Progenitor cell of endocrine pancreas (in vitro differentiated cells): ENCODE measurements around the gene NCCRP1. TPM values are rescaled to one million over a fixed set of nuclear protein-coding genes. Genes with fewer than 3 reads are reported as not detected.

Experiments
- DNase-seq: peaks from one replicate; pipeline ENCODE4 v3.0.0; 2021; ENCODE audit warnings: low spot score; ENCODE audit not compliant: unreplicated experiment
- H3K27ac Mint-ChIP-seq: 2 replicates; pipeline ENCODE4 v1.8.0; 2021; ENCODE audit warnings: mild to moderate bottlenecking, moderate library complexity, mixed read lengths
- H3K27me3 Mint-ChIP-seq: 2 replicates; pipeline ENCODE4 v1.8.0; 2021; ENCODE audit warnings: mixed read lengths
- H3K36me3 Mint-ChIP-seq: 2 replicates; pipeline ENCODE4 v1.8.0; 2022; ENCODE audit warnings: mixed read lengths; ENCODE audit not compliant: insufficient read depth
- H3K4me1 Mint-ChIP-seq: 2 replicates; pipeline ENCODE4 v1.8.0; 2021; ENCODE audit warnings: low read depth, mixed read lengths
- H3K4me3 Mint-ChIP-seq: 2 replicates; pipeline ENCODE4 v1.8.0; 2021; ENCODE audit warnings: low read depth, mild to moderate bottlenecking, moderate library complexity, mixed read lengths
- H3K9me3 Mint-ChIP-seq: 2 replicates; pipeline ENCODE4 v1.8.0; 2021; ENCODE audit warnings: low read depth, mixed read lengths
- total RNA-seq: library from RNA; stranded (reverse); gene quantifications from 2 replicates; pipeline ENCODE4 v1.2.1, GENCODE V29; 2021
- TF ChIP-seq, protein P1 (sequence below): fragments of 200-600 bp; sonication (generic); IDR thresholded peaks from one replicate; pipeline ENCODE4 v1.5.0; 2021; ENCODE audit warnings: antibody characterized with exemption, mild to moderate bottlenecking; ENCODE audit not compliant: unreplicated experiment

Gene NCCRP1
- total RNA-seq, 1 donor from 2014 or later: 0.93 TPM

DNA sequence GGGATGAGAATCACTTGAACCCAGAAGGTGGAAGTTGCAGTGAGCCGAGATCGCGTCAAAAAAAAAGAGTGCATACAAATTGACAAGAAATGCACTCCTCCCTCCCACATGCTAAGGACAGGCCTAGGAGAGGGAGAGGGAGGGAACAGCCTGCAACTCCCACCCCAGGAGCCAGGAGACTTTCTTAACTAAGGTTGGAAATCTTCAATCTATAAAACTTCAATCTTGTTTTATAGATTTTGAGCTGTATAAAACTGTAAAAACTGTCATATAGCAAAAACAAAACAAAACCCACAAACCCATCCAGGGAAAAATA lies 8.6 kb downstream of the NCCRP1 start:
- H3K9me3 Mint-ChIP-seq: no peaks in the 10 kb centered on the region
- TF ChIP-seq, protein P1, sequence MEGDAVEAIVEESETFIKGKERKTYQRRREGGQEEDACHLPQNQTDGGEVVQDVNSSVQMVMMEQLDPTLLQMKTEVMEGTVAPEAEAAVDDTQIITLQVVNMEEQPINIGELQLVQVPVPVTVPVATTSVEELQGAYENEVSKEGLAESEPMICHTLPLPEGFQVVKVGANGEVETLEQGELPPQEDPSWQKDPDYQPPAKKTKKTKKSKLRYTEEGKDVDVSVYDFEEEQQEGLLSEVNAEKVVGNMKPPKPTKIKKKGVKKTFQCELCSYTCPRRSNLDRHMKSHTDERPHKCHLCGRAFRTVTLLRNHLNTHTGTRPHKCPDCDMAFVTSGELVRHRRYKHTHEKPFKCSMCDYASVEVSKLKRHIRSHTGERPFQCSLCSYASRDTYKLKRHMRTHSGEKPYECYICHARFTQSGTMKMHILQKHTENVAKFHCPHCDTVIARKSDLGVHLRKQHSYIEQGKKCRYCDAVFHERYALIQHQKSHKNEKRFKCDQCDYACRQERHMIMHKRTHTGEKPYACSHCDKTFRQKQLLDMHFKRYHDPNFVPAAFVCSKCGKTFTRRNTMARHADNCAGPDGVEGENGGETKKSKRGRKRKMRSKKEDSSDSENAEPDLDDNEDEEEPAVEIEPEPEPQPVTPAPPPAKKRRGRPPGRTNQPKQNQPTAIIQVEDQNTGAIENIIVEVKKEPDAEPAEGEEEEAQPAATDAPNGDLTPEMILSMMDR: no peak
- H3K4me3 Mint-ChIP-seq: no peak overlapping the region
- H3K4me1 Mint-ChIP-seq: peaks cover 8% of the 10 kb centered on the region
- H3K27ac Mint-ChIP-seq: no peak overlapping the region
- no peaks in the 10 kb centered on the region for H3K36me3 Mint-ChIP-seq
- no peak for DNase-seq
- H3K27me3 Mint-ChIP-seq: peaks cover 34% of the 10 kb centered on the region

DNA sequence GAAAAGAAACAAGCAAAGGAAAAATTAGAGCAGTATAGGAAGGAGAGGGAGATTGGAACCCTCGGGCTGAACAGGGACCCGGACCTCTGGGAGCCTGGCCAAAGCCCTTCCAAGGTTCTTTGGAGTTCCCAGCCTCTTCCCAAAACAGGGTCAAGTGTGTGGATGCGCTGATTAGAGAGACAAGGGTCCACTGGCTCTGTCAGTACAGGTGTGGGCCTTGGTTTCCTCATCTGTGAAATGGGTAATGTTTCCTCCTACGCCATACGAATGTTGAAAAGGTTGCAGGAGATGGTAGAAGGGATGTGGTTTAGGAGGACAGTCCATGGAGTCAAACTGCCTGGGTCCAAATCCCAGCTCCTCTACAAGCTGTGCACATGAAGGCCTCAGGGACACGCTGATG lies 9.4 kb downstream of the NCCRP1 start:
- TF ChIP-seq, protein P1: no peak
- no peak overlapping the region for H3K4me3 Mint-ChIP-seq
- H3K4me1 Mint-ChIP-seq: peaks cover 8% of the 10 kb centered on the region
- H3K27me3 Mint-ChIP-seq: peaks cover 28% of the 10 kb centered on the region
- no peak for DNase-seq
- no peak overlapping the region for H3K27ac Mint-ChIP-seq
- no peaks in the 10 kb centered on the region for H3K36me3 Mint-ChIP-seq
- H3K9me3 Mint-ChIP-seq: no peaks in the 10 kb centered on the region

DNA sequence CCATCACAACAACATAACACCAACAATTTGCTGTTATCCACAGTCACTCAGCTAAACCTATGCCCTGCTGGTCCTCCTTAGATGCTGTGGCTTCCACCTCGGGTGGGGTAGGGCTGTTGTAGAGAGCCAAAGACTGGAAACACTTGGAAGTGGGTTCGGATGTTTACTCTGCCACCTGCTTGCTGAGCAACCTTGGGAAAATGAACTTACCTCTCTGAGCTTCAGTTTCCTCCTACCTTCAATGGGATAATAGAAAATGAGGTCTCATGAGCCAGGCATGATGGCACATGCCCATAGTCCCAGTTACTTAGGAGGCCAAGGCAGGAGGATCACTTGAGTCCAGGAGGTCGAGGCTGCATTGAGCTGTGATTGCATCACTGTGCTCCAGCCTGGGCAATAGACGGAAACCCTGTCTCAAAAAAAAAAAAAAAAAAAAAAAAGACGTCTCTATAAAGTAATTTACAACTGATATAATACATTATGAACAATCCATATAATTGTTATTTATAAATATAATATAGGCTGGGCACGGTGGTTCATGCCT lies 10.6 kb downstream of the NCCRP1 start:
- H3K27ac Mint-ChIP-seq: no peak overlapping the region
- no peak overlapping the region for H3K4me3 Mint-ChIP-seq
- TF ChIP-seq, protein P1: no peak
- H3K4me1 Mint-ChIP-seq: peaks cover 8% of the 10 kb centered on the region
- peaks cover 26% of the 10 kb centered on the region for H3K27me3 Mint-ChIP-seq
- no peaks in the 10 kb centered on the region for H3K9me3 Mint-ChIP-seq
- DNase-seq: no peak
- H3K36me3 Mint-ChIP-seq: no peaks in the 10 kb centered on the region

DNA sequence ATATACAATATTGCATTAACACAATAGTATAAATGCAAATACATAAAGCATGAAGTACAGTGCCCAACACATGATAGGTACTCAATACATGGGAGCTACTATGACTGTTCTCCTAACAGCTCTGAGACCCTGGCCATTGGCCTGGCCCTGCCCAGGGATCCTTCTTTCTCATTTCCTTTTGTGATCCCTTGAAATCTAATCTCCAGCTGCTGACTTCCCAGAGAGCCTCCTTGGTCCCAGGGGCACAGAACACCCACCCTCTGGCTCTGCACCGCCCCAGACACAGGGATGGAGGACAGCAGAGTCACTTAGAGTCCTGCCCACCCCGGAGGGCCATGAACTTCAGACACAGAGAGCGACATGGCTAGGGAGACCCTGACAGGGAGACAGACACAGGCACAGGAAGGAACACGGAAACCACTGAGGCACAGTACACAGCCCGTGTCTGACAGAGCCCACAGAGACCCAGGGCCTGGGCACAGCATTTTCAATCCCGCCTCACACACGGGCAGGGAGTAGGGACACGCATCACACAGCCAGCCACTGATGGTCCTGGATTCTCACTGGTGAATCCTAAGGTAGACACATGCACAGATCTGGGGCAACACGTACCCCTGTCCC lies 11.5 kb downstream of the NCCRP1 start:
- TF ChIP-seq, protein P1: no peak
- Mint-ChIP-seq H3K36me3 (no peaks in the 10 kb centered on the region), H3K4me1 (peaks cover 8% of the 10 kb centered on the region), H3K27me3 (peaks cover 20% of the 10 kb centered on the region), H3K9me3 (no peaks in the 10 kb centered on the region), H3K27ac (peak overlapping the region; percentile 19), H3K4me3 (no peak overlapping the region)
- no peak for DNase-seq

DNA sequence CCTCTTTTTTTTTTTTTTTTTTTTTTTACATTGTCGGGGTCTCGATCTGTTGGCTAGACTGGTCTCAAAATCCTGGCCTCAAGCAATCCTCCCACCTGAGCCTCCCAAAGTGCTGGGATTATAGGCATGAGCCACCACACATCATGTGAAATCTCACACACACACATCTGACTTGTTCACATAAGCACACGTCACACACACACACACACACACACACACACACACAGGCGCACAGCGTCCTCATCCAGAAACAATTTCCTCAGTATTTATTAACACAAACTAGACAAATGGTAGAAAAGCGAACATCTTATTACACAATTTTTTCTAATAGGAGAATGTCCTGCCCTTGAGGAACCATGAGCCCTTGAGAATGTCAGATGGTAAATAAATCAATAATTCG lies 12.4 kb downstream of the NCCRP1 start:
- Mint-ChIP-seq H3K36me3 (no peaks in the 10 kb centered on the region), H3K4me1 (peaks cover 8% of the 10 kb centered on the region), H3K4me3 (no peak overlapping the region), H3K9me3 (no peaks in the 10 kb centered on the region), H3K27ac (peak overlapping the region; percentile 17), H3K27me3 (peaks cover 18% of the 10 kb centered on the region)
- no peak for DNase-seq
- TF ChIP-seq, protein P1: no peak
